Measurements from ENCODE around the gene C6orf132.
"Not testable (repeated sequence)": the region's sequence is repeated elsewhere in the genome, so short reads cannot be mapped to it uniquely, and the experiment has no call there.

C6orf132 gene

GRCh38 chr6:42162384-42162783 is 20.0 kb upstream of the C6orf132 start:
- DNase-seq = no peak

GRCh38 chr6:42159431-42160024 is 17.1 kb upstream of the C6orf132 start:
- no peak for DNase-seq

- no peak for DNase-seq
Measured at GRCh38 chr6:42158631-42159030, 16.2 kb upstream of the C6orf132 start.

- DNase-seq = no peak
Measured at GRCh38 chr6:42158011-42158410, 15.6 kb upstream of the C6orf132 start.

- no peak for DNase-seq
Measured at GRCh38 chr6:42156638-42157037, 14.2 kb upstream of the C6orf132 start.

- no peak for DNase-seq
Measured at GRCh38 chr6:42155293-42155692, 12.9 kb upstream of the C6orf132 start.

- no peak for DNase-seq
Measured at GRCh38 chr6:42154461-42155209, 12.2 kb upstream of the C6orf132 start.

GRCh38 chr6:42153921-42154320 is 11.5 kb upstream of the C6orf132 start:
- no peak for DNase-seq

GRCh38 chr6:42152528-42153213 is 10.3 kb upstream of the C6orf132 start:
- DNase-seq = not testable (repeated sequence)

GRCh38 chr6:42152024-42152423 is 9.6 kb upstream of the C6orf132 start:
- no peak for DNase-seq

GRCh38 chr6:42150254-42150653 is 7.8 kb upstream of the C6orf132 start:
- DNase-seq = no peak

GRCh38 chr6:42148058-42148457 is 5.6 kb upstream of the C6orf132 start:
- no peak for DNase-seq

GRCh38 chr6:42147138-42147562 is 4.7 kb upstream of the C6orf132 start:
- DNase-seq = no peak

- no peak for DNase-seq
Measured at GRCh38 chr6:42141603-42142117, 760 bp downstream of the C6orf132 start.

GRCh38 chr6:42140756-42141602 is 1.4 kb downstream of the C6orf132 start:
- DNase-seq = no peak

GRCh38 chr6:42140032-42140431 is 2.4 kb downstream of the C6orf132 start:
- no peak for DNase-seq

GRCh38 chr6:42138630-42139619 is 3.5 kb downstream of the C6orf132 start:
- DNase-seq = peak; percentile 46

GRCh38 chr6:42138190-42138589 is 4.2 kb downstream of the C6orf132 start:
- DNase-seq = no peak

- DNase-seq = no peak
Measured at GRCh38 chr6:42137194-42137753, 5.1 kb downstream of the C6orf132 start.

GRCh38 chr6:42136508-42137193 is 5.8 kb downstream of the C6orf132 start:
- no peak for DNase-seq

- DNase-seq = no peak
Measured at GRCh38 chr6:42135722-42136121, 6.7 kb downstream of the C6orf132 start.

Measured in DMS153 (cell line).